Gastrocnemius medialis (tissue), 4 donors: ENCODE data around the gene CPN2. TPM values are rescaled to one million over a fixed set of nuclear protein-coding genes. Genes with fewer than 3 reads are reported as not detected.

Experiments
- ATAC-seq, 2 donors: fragments of 150-250 bp; one replicate each; pipeline ENCODE4 v1.9.1; 2016
- DNase-seq, 2 donors: peaks; one replicate each; pipeline ENCODE4 v3.0.0-alpha.2; 2019
- H3K27ac ChIP-seq, 4 donors: fragments of 200-600 bp; sonication (generic); 1 replicate in 1 of 4; 2 replicates in 3 of 4; pipeline ENCODE4 v1.5.1; 2016 to 2018; ENCODE audit warnings: mild to moderate bottlenecking in 2 of 4, moderate library complexity in 1 of 4
- H3K27me3 ChIP-seq, 3 donors: fragments of 200-600 bp; sonication (generic) in 2 of 3; 1 replicate in 1 of 3; 2 replicates in 2 of 3; pipeline versions ENCODE4 v1.5.1 to v1.6.0; 2016 to 2019; ENCODE audit warnings: mild to moderate bottlenecking in 1 of 3, moderate library complexity in 1 of 3
- H3K36me3 ChIP-seq, 2 donors: fragments of 200-600 bp; sonication (generic) in 1 of 2; one replicate each; pipeline ENCODE4 v1.5.1; 2017 to 2018
- H3K4me1 ChIP-seq, 2 donors: fragments of 200-600 bp; sonication (generic) in 1 of 2; one replicate each; pipeline ENCODE4 v1.5.1; 2016 to 2017; ENCODE audit warnings: mild to moderate bottlenecking in 2 of 2
- H3K4me3 ChIP-seq, 4 donors: fragments of 200-600 bp; sonication (generic) in 3 of 4; 1 replicate in 1 of 4; 2 replicates in 3 of 4; pipeline ENCODE4 v1.5.1; 2016 to 2019; ENCODE audit warnings: mild to moderate bottlenecking in 2 of 4
- H3K9me3 ChIP-seq, 3 donors: fragments of 200-600 bp; sonication (generic) in 2 of 3; 1 replicate in 1 of 3; 2 replicates in 2 of 3; pipeline ENCODE4 v1.5.1; 2016 to 2019
- CTCF ChIP-seq, 5 experiments: fragments of 450-650 bp in 3 of 5; fragments of 200-600 bp in 2 of 5; sonication (generic) in 2 of 5; IDR thresholded peaks in 4 of 5; conservative IDR thresholded peaks in 1 of 5; 1 replicate in 4 of 5; 2 replicates in 1 of 5; pipeline ENCODE4 v1.5.1; 2016 to 2019; ENCODE audit warnings: antibody characterized with exemption in 5 of 5, mild to moderate bottlenecking in 3 of 5, moderate library complexity in 3 of 5
- POLR2A ChIP-seq, 2 donors: fragments of 450-650 bp; IDR thresholded peaks; one replicate each; pipeline ENCODE4 v1.6.1; 2017; ENCODE audit warnings: antibody characterized with exemption in 2 of 2, mild to moderate bottlenecking in 2 of 2, moderate library complexity in 2 of 2
- in situ Hi-C, 4 donors: fragments of 200-750 bp; cut with MboI; loops; one replicate each; pipeline versions ENCODE4 v1.15.0 to v1.8.0; 2017; ENCODE audit warnings: low sequenced_read_pairs in 4 of 4
- intact Hi-C: fragments of 100-400 bp; cut with DNase I; formaldehyde crosslinking; loops from one replicate; pipeline ENCODE4 v1.15.1; 2023; ENCODE audit warnings: low total_unique reads
- total RNA-seq, 4 donors: library from RNA; depleted of rRNA; stranded (reverse); fragments of >200 nt; gene quantifications; one replicate each; pipeline versions ENCODE4 v1.1.0 to v1.2.3, GENCODE V29; 2016

CPN2 gene
- total RNA-seq, 4 donors from 2014 or later: 0.46 to 1.1 TPM; not detected in 2

- Histone ChIP-seq H3K27me3 (peaks cover 13 to 26% (median 22%) of the 10 kb centered on the region in 3 donors), H3K27ac (no peak overlapping the region)
- ATAC-seq: no peak
These were observed 21.9 kb upstream of the CPN2 start for GRCh38 chr3:194373028-194373427.

GRCh38 chr3:194370753-194371152 is 19.6 kb upstream of the CPN2 start:
- DNase-seq: no peak
- in situ Hi-C loops (no loop called here), intact Hi-C loops (no loop called here)
- no peak overlapping the region for H3K27ac ChIP-seq
- ATAC-seq: no peak
- no peaks in the 10 kb centered on the region for H3K36me3 ChIP-seq
- TF ChIP-seq CTCF (IDR thresholded peaks at IDR 0.05 in 4 of 5, conservative IDR thresholded peaks at IDR 0.05 in 1 of 5): no peak
- no peak for TF ChIP-seq POLR2A (IDR thresholded peaks at IDR 0.05)
- H3K9me3 ChIP-seq: no peaks in the 10 kb centered on the region
- no peak overlapping the region for H3K4me3 ChIP-seq
- peaks cover 8 to 29% (median 10%) of the 10 kb centered on the region in 3 donors for H3K27me3 ChIP-seq
- H3K4me1 ChIP-seq: no peaks in the 10 kb centered on the region

More at GRCh38 chr3:194373028-194373427, 21.9 kb upstream of the CPN2 start:
- no peaks in the 10 kb centered on the region for H3K4me1 ChIP-seq
- DNase-seq: no peak
- no peak overlapping the region for H3K4me3 ChIP-seq
- H3K36me3 ChIP-seq: no peaks in the 10 kb centered on the region
- in situ Hi-C loops (no loop called here), intact Hi-C loops (no loop called here)
- no peak for TF ChIP-seq CTCF (IDR thresholded peaks at IDR 0.05 in 4 of 5, conservative IDR thresholded peaks at IDR 0.05 in 1 of 5)
- TF ChIP-seq POLR2A (IDR thresholded peaks at IDR 0.05): no peak
- H3K9me3 ChIP-seq: no peaks in the 10 kb centered on the region

DNA sequence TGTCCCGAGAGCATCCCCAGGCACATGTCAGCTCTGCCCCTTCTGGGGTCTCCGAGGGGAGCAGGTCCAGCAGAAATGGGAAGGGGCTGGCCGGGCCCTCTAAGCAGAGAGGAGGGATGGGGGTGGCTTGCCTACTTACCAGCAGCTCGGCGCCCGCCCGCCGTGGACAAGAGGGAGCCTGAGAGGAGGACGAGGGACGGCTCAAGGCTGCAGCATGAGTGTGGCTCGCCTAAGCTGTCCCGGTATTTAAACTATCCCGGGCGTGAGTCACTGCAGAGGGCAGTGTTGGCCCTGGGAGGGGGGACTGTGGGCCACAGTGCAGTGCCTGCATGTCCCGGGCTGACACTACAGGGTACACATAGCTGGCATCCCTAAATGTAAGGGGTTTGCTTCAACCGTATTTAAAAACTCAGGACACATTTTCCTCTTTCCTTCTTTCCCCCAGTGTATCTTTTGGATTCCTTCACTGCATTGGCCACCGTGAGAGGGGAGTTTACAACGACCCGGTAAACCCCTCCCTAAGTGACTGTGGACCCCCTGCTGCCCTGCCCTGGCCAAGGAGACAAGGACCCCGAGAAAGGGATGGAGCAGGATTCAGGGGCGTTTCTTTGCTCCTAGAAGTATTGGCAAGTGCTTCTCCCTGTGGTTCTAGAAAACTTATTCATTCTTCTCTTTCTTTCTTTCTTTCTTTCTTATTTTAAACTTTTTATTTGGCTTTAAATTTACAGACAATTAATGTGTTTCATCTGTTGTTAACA is 18.6 kb upstream of the CPN2 start, which contains the start of gene LRRC15:
LRRC15 (minus strand) TSS at position 222 of the 758 bp plus-strand sequence. CDS start 8,700 bp downstream, outside the sequence.
- no peak for ATAC-seq
- no peak for DNase-seq
- no peak within 1 kb of the TSS for H3K4me3 ChIP-seq
- H3K27me3 ChIP-seq: peaks cover 8 to 29% (median 10%) of the 10 kb centered on the region in 3 donors
- TF ChIP-seq CTCF (IDR thresholded peaks at IDR 0.05 in 4 of 5, conservative IDR thresholded peaks at IDR 0.05 in 1 of 5) (no peak), POLR2A (IDR thresholded peaks at IDR 0.05) (no peak)
- H3K9me3 ChIP-seq: no peaks in the 10 kb centered on the region
- intact Hi-C loops (no loop called here), in situ Hi-C loops (no loop called here)
- H3K36me3 ChIP-seq: no peaks in the 10 kb centered on the region
- H3K27ac ChIP-seq: no peak within 1 kb of the TSS
- H3K4me1 ChIP-seq: peaks cover 0 to 6% of the 10 kb centered on the region in 2 donors

DNA sequence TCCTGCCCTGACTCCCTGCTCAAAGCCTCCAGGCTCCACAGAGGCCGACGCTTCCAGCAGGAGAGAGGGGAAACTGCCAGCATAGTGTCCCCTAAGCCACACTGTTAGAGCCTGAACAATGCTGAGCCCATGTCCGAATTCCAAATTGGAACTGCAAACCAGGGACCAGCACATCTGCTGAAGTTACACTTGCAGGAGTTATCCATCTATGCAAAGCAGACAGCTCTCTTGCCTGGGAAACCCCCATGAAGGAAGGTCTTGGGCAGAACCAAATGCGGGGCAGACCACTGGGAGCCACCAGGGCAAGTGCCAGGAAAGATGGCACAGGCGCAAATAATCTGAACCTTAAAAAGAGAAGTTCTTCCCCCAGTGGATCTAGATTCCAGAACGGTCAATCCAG is 17.8 kb upstream of the CPN2 start:
- Histone ChIP-seq H3K27ac (no peak overlapping the region), H3K9me3 (no peaks in the 10 kb centered on the region), H3K4me1 (peaks cover 0 to 12% of the 10 kb centered on the region in 2 donors), H3K27me3 (peaks cover 8 to 29% (median 10%) of the 10 kb centered on the region in 3 donors), H3K36me3 (no peaks in the 10 kb centered on the region), H3K4me3 (no peak overlapping the region)
- no peak for ATAC-seq
- in situ Hi-C loops (no loop called here), intact Hi-C loops (no loop called here)
- DNase-seq: no peak
- TF ChIP-seq POLR2A (IDR thresholded peaks at IDR 0.05) (no peak), CTCF (IDR thresholded peaks at IDR 0.05 in 4 of 5, conservative IDR thresholded peaks at IDR 0.05 in 1 of 5) (no peak)
